GM12878 (cell line): Measurements from ENCODE around the gene CLEC16A. TPM values are rescaled to one million over a fixed set of nuclear protein-coding genes. Genes with fewer than 3 reads are reported as not detected.

Experiments used
- ATAC-seq: fragments of 200-7000 bp; cut with Tn5 transposase; 3 replicates; pipeline ENCODE4 v1.9.1; 2020; ENCODE audit warnings: mild to moderate bottlenecking, moderate library complexity
- BruUV-seq: library from RNA; stranded (reverse); fragments of 400-500 nt; replicated peaks from 2 replicates; lab custom pipeline; 2021; lab: Mats Ljungman, UMichigan
- CTCF ChIA-PET: fragments of 300-600 bp; sonication (Branson Sonifier 250); formaldehyde crosslinking; extraction: SDS; loops from one replicate; lab custom pipeline; 2021; ENCODE audit warnings: inconsistent platforms; lab: Yijun Ruan, JAX
- POLR2A ChIA-PET: fragments of 350-600 bp; formaldehyde crosslinking; extraction: SDS; loops from one replicate; lab custom pipeline; 2021; ENCODE audit warnings: inconsistent platforms; lab: Charles Lee
- RAD21 ChIA-PET: fragments of 300-600 bp; sonication (Branson Sonifier 250); formaldehyde crosslinking; loops from one replicate; lab custom pipeline; 2023; ENCODE audit warnings: antibody characterized with exemption; ENCODE audit not compliant: unreplicated experiment; lab: Charles Lee
- SMC1A ChIA-PET: fragments of 300-600 bp; sonication (Branson Sonifier 250); formaldehyde crosslinking; loops from one replicate; lab custom pipeline; 2023; ENCODE audit not compliant: unreplicated experiment, uncharacterized antibody; lab: Charles Lee
- DNase-seq: peaks from one replicate; pipeline ENCODE4 v3.0.0-alpha.2; 2011; ENCODE audit warnings: low read depth, low spot score
- FAIRE-seq: peaks from 3 replicates; lab custom pipeline; 2011; peaks lifted over from hg19 to GRCh38; lab: Jason Lieb, UNC
- H2AFZ ChIP-seq: 2 replicates; pipeline ENCODE4 v1.6.0; 2011; ENCODE audit warnings: low read depth, low read length, control low read depth; ENCODE audit not compliant: control insufficient read depth
- H3K27ac ChIP-seq: 2 replicates; pipeline ENCODE4 v1.5.1; 2011; ENCODE audit warnings: control low read depth; ENCODE audit not compliant: control insufficient read depth, insufficient read depth
- H3K27me3 ChIP-seq, 2 experiments: replicated peaks in 1 of 2; 2 replicates each; pipeline versions ENCODE4 v1.6.0 to v1.6.1; 2011; ENCODE audit warnings: low read length in 1 of 2; ENCODE audit not compliant: control insufficient read depth in 2 of 2, insufficient read depth in 2 of 2
- H3K36me3 ChIP-seq, 2 experiments: 2 replicates each; pipeline ENCODE4 v1.5.1; 2011; ENCODE audit warnings: low read length in 1 of 2; ENCODE audit not compliant: control insufficient read depth in 2 of 2, insufficient read depth in 2 of 2
- H3K4me1 ChIP-seq: 2 replicates; pipeline ENCODE4 v1.6.1; 2011; ENCODE audit warnings: mild to moderate bottlenecking, low read length, moderate library complexity, mixed read lengths; ENCODE audit not compliant: control insufficient read depth, insufficient read depth
- H3K4me2 ChIP-seq: 2 replicates; pipeline ENCODE4 v1.6.0; 2011; ENCODE audit warnings: control low read depth; ENCODE audit not compliant: control insufficient read depth, insufficient read depth
- H3K4me3 ChIP-seq: fragments of 200-600 bp; sonication (generic); 2 replicates; pipeline ENCODE4 v1.5.1; 2016
- H3K79me2 ChIP-seq: 2 replicates; pipeline ENCODE4 v1.6.0; 2011; ENCODE audit warnings: low read length; ENCODE audit not compliant: control insufficient read depth, insufficient read depth
- H3K9ac ChIP-seq: 2 replicates; pipeline ENCODE4 v1.8.0; 2011; ENCODE audit warnings: low read length, control low read depth, mixed read lengths; ENCODE audit not compliant: control insufficient read depth, insufficient read depth
- H3K9me3 ChIP-seq: replicated peaks from 3 replicates; pipeline ENCODE4 v1.5.1; 2011; ENCODE audit warnings: mild to moderate bottlenecking, low read length; ENCODE audit not compliant: control insufficient read depth, insufficient read depth
- H4K20me1 ChIP-seq: 2 replicates; pipeline ENCODE4 v1.6.0; 2011; ENCODE audit not compliant: control insufficient read depth, insufficient read depth
- CREM ChIP-seq: IDR thresholded peaks from 2 replicates; pipeline ENCODE4 v1.6.1; 2014; ENCODE audit warnings: antibody characterized with exemption, low read depth
- DPF2 ChIP-seq: fragments of 450-650 bp; IDR thresholded peaks from 2 replicates; pipeline ENCODE4 v1.6.1; 2017; ENCODE audit warnings: mild to moderate bottlenecking
- HDAC6 ChIP-seq: fragments of 200-600 bp; sonication (generic); IDR thresholded peaks from one replicate; pipeline ENCODE4 v1.8.0; 2017; ENCODE audit warnings: antibody characterized with exemption; ENCODE audit not compliant: unreplicated experiment
- NR2C1 ChIP-seq: fragments of 450-650 bp; IDR thresholded peaks from 2 replicates; pipeline ENCODE4 v1.6.1; 2017; ENCODE audit warnings: antibody characterized with exemption, mild to moderate bottlenecking, moderate library complexity
- PML ChIP-seq: IDR thresholded peaks from 2 replicates; pipeline ENCODE4 v1.6.1; 2012; ENCODE audit warnings: low read length, inconsistent platforms
- TCF7 ChIP-seq: IDR thresholded peaks from 2 replicates; pipeline ENCODE4 v1.6.1; 2014; ENCODE audit warnings: antibody characterized with exemption, borderline replicate concordance
- YBX1 ChIP-seq: fragments of 450-650 bp; IDR thresholded peaks from 2 replicates; pipeline ENCODE4 v1.6.1; 2016; ENCODE audit warnings: antibody characterized with exemption
- WGBS: methylation state at CpG from one replicate; pipeline ENCODE4 v1.1.6; 2016; ENCODE audit warnings: low lambda C conversion rate; ENCODE audit not compliant: insufficient replicate concordance, insufficient coverage; ENCODE audit errors: missing lambda C conversion rate; 5-methylcytosine and 5-hydroxymethylcytosine counted together
- in situ Hi-C: fragments of 300-500 bp; cut with MboI; formaldehyde crosslinking; loops from 9 replicates; pipeline ENCODE4 v1.14.3; 2018; ENCODE audit warnings: mixed read lengths
- intact Hi-C: fragments of 100-400 bp; cut with micrococcal nuclease; formaldehyde crosslinking; loops from one replicate; pipeline ENCODE4 v1.14.2; 2022; ENCODE audit not compliant: unreplicated experiment
- polyA plus RNA-seq, 11 experiments: library from polyadenylated mRNA; depleted of rRNA in 4 of 11; unstranded in 6 of 11; stranded (reverse) in 5 of 11; fragments of >200 nt; fragmentation: Nextera tagmentation in 4 of 11; fragmentation: Illumina TruSeq in 1 of 11; extraction: Ambion mirVana in 4 of 11; extraction: Trizol in 1 of 11; gene quantifications; 1 replicate in 1 of 11; 2 replicates in 10 of 11; pipeline versions ENCODE4 v1.2.1 to v1.2.3, GENCODE V29; 2011 to 2016; ENCODE audit warnings: inconsistent platforms in 2 of 11, missing spikeins in 2 of 11, low read depth in 1 of 11
- total RNA-seq, 4 experiments: library from RNA; depleted of rRNA in 3 of 4; stranded (reverse); fragments of >200 nt in 3 of 4; fragmentation: Illumina TruSeq in 1 of 4; extraction: Trizol in 1 of 4; gene quantifications; 2 replicates each; pipeline versions ENCODE4 v1.2.1 to v1.2.3, GENCODE V29; 2013 to 2021
- TF ChIP-seq, protein P1 (sequence below): fragments of 450-650 bp; IDR thresholded peaks from 2 replicates; pipeline ENCODE4 v1.6.1; 2018; ENCODE audit warnings: mild to moderate bottlenecking, low read depth, moderate library complexity; ENCODE audit not compliant: partially characterized antibody
- TF ChIP-seq, protein P2 (sequence below): fragments of 450-650 bp; IDR thresholded peaks from 2 replicates; pipeline ENCODE4 v1.6.1; 2017; ENCODE audit warnings: mild to moderate bottlenecking, low read depth, inconsistent platforms; ENCODE audit not compliant: poor library complexity, severe bottlenecking
- TF ChIP-seq, protein P3 (sequence below): fragments of 450-650 bp; IDR thresholded peaks from 2 replicates; pipeline ENCODE4 v1.6.1; 2017; ENCODE audit warnings: mild to moderate bottlenecking, moderate library complexity
- TF ChIP-seq, protein P4 (sequence below): fragments of 450-650 bp; IDR thresholded peaks from 2 replicates; pipeline ENCODE4 v1.6.1; 2017; ENCODE audit warnings: low read depth, mild to moderate bottlenecking, moderate library complexity

CLEC16A gene
- total and polyA plus RNA-seq, 10 of the 15 experiments (the other 5 are each of a cell fraction or from before 2014, with no cell fraction given) = 1.5 to 28.8 (median 19.2) TPM

DNA sequence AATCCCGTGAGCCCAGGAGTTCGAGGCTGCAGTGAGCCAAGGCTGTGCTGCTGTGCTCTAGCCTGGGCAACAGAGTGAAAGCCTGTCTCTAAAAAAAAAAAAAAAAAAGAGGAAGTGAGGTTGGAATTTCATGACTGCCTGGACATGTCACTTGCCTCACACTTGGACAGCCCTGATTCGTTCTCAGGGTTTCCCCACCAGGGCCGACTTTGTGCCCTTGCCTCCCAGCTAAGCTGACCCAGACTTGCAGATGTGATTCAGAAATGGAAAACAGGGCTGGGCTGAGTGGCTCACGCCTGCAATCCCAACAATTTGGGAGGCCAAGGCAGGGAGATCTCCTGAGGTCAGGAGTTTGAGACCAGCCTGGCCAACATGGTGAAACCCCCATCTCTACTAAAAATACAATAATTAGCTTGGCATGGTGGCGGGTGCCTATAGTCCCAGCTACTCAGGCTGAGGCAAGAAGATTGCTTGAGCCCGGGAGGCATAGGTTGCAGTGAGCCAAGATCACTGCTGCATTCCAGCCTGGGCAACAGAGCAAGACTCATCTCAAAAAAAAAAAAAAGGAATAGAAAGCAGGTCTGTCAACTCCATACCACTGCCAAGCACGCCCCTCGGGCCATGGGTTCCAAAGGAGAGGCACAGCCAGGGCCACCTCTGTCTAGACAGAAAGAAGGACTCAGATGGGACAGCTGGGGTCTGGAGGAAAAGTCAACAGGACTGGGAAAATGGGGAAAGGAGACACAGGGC is 264.7 kb downstream of the CLEC16A start:
- SMC1A ChIA-PET = interaction anchor here (0.7 to 3.3 kb wide), 14 partner anchors 9 to 244 kb away, joined by 3 to 34 read pairs (median 4); partner anchors contain the start of gene SOCS1
- FAIRE-seq (no peak), ATAC-seq (peak; percentile 26), DNase-seq (peak; percentile 51)
- no peaks in the 10 kb centered on the region for H3K36me3 ChIP-seq
- peak overlapping the region; percentile 59 for H3K27ac ChIP-seq
- peaks cover 9% of the 10 kb centered on the region; the same call in 2 of the 3 replicates for H3K9me3 ChIP-seq
- POLR2A ChIA-PET = interaction anchor here (0.7 to 2.3 kb wide), 8 partner anchors 9 to 153 kb away, joined by 3 to 19 read pairs (median 4); no protein-coding TSS in a partner anchor
- CTCF ChIA-PET = interaction anchor here (0.6 to 1.2 kb wide), 5 partner anchors 9 to 137 kb away, joined by 3 to 5 read pairs (median 3); no protein-coding TSS in a partner anchor
- in situ Hi-C loops = no loop called here
- no peaks in the 10 kb centered on the region for H3K79me2 ChIP-seq
- RAD21 ChIA-PET = interaction anchor here (1.2 to 2.5 kb wide), 7 partner anchors 9 to 109 kb away, joined by 3 to 20 read pairs (median 4); partner anchors contain the start of gene SOCS1
- H3K27me3 ChIP-seq = no peaks in the 10 kb centered on the region
- H3K4me1 ChIP-seq = peaks cover 63% of the 10 kb centered on the region
- no TSS peak for BruUV-seq
- peak overlapping the region; percentile 8; the same call in 1 of the 2 replicates for H2AFZ ChIP-seq
- intact Hi-C loops = loop anchor here (5.0 kb wide), 1 partner anchor 103 kb away; no protein-coding TSS in a partner anchor
- WGBS = 18% methylated on average over 9 of the region's 9 CpGs
- no peak overlapping the region for H3K9ac ChIP-seq
- H3K4me3 ChIP-seq = no peak overlapping the region
- no peaks in the 10 kb centered on the region for H4K20me1 ChIP-seq
- H3K4me2 ChIP-seq = peak overlapping the region; percentile 38
- TF ChIP-seq HDAC6 (no peak), NR2C1 (no peak), DPF2 (0 out of 2 replicates have a peak, but pooled peaks have one; percentile 44), YBX1 (no peak), CREM (no peak), TCF7 (no peak), PML (no peak)
- TF ChIP-seq, protein P1, sequence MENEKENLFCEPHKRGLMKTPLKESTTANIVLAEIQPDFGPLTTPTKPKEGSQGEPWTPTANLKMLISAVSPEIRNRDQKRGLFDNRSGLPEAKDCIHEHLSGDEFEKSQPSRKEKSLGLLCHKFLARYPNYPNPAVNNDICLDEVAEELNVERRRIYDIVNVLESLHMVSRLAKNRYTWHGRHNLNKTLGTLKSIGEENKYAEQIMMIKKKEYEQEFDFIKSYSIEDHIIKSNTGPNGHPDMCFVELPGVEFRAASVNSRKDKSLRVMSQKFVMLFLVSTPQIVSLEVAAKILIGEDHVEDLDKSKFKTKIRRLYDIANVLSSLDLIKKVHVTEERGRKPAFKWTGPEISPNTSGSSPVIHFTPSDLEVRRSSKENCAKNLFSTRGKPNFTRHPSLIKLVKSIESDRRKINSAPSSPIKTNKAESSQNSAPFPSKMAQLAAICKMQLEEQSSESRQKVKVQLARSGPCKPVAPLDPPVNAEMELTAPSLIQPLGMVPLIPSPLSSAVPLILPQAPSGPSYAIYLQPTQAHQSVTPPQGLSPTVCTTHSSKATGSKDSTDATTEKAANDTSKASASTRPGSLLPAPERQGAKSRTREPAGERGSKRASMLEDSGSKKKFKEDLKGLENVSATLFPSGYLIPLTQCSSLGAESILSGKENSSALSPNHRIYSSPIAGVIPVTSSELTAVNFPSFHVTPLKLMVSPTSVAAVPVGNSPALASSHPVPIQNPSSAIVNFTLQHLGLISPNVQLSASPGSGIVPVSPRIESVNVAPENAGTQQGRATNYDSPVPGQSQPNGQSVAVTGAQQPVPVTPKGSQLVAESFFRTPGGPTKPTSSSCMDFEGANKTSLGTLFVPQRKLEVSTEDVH = no peak
- TF ChIP-seq, protein P2, sequence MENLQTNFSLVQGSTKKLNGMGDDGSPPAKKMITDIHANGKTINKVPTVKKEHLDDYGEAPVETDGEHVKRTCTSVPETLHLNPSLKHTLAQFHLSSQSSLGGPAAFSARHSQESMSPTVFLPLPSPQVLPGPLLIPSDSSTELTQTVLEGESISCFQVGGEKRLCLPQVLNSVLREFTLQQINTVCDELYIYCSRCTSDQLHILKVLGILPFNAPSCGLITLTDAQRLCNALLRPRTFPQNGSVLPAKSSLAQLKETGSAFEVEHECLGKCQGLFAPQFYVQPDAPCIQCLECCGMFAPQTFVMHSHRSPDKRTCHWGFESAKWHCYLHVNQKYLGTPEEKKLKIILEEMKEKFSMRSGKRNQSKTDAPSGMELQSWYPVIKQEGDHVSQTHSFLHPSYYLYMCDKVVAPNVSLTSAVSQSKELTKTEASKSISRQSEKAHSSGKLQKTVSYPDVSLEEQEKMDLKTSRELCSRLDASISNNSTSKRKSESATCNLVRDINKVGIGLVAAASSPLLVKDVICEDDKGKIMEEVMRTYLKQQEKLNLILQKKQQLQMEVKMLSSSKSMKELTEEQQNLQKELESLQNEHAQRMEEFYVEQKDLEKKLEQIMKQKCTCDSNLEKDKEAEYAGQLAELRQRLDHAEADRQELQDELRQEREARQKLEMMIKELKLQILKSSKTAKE = no peak
- TF ChIP-seq, protein P3, sequence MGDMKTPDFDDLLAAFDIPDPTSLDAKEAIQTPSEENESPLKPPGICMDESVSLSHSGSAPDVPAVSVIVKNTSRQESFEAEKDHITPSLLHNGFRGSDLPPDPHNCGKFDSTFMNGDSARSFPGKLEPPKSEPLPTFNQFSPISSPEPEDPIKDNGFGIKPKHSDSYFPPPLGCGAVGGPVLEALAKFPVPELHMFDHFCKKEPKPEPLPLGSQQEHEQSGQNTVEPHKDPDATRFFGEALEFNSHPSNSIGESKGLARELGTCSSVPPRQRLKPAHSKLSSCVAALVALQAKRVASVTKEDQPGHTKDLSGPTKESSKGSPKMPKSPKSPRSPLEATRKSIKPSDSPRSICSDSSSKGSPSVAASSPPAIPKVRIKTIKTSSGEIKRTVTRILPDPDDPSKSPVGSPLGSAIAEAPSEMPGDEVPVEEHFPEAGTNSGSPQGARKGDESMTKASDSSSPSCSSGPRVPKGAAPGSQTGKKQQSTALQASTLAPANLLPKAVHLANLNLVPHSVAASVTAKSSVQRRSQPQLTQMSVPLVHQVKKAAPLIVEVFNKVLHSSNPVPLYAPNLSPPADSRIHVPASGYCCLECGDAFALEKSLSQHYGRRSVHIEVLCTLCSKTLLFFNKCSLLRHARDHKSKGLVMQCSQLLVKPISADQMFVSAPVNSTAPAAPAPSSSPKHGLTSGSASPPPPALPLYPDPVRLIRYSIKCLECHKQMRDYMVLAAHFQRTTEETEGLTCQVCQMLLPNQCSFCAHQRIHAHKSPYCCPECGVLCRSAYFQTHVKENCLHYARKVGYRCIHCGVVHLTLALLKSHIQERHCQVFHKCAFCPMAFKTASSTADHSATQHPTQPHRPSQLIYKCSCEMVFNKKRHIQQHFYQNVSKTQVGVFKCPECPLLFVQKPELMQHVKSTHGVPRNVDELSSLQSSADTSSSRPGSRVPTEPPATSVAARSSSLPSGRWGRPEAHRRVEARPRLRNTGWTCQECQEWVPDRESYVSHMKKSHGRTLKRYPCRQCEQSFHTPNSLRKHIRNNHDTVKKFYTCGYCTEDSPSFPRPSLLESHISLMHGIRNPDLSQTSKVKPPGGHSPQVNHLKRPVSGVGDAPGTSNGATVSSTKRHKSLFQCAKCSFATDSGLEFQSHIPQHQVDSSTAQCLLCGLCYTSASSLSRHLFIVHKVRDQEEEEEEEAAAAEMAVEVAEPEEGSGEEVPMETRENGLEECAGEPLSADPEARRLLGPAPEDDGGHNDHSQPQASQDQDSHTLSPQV = no peak
- TF ChIP-seq, protein P4, sequence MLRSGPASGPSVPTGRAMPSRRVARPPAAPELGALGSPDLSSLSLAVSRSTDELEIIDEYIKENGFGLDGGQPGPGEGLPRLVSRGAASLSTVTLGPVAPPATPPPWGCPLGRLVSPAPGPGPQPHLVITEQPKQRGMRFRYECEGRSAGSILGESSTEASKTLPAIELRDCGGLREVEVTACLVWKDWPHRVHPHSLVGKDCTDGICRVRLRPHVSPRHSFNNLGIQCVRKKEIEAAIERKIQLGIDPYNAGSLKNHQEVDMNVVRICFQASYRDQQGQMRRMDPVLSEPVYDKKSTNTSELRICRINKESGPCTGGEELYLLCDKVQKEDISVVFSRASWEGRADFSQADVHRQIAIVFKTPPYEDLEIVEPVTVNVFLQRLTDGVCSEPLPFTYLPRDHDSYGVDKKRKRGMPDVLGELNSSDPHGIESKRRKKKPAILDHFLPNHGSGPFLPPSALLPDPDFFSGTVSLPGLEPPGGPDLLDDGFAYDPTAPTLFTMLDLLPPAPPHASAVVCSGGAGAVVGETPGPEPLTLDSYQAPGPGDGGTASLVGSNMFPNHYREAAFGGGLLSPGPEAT = peak; percentile 46; the same call in 1 of the 2 replicates
